Activated T-helper 2 cell treated with anti-CD3 and anti-CD28 coated beads, Interferon-gamma antibody, Interleukin-2, Interleukin-4, amounts not matched to agents 10 μg/mL and 5 μg/mL and 100 μg/mL, durations not matched to agents 14 hours and 24 hours and 36 hours (primary cell): ENCODE data around the gene MIS18BP1. TPM values are rescaled to one million over a fixed set of nuclear protein-coding genes. Genes with fewer than 3 reads are reported as not detected.

Experiments used
- DNase-seq: peaks from one replicate; pipeline ENCODE4 v3.0.0; 2021; ENCODE audit warnings: low spot score
- H3K27ac Mint-ChIP-seq: one replicate; pipeline ENCODE4 v1.8.0; 2021; ENCODE audit warnings: mixed read lengths
- H3K27me3 Mint-ChIP-seq: one replicate; pipeline ENCODE4 v1.8.0; 2021; ENCODE audit warnings: low read depth, mixed read lengths
- H3K36me3 Mint-ChIP-seq: one replicate; pipeline ENCODE4 v1.8.0; 2021; ENCODE audit warnings: low read depth, mixed read lengths
- H3K4me1 Mint-ChIP-seq: one replicate; pipeline ENCODE4 v1.8.0; 2021; ENCODE audit warnings: low read depth, mixed read lengths
- H3K4me3 Mint-ChIP-seq: one replicate; pipeline ENCODE4 v1.8.0; 2021; ENCODE audit warnings: low read depth, mild to moderate bottlenecking, moderate library complexity, mixed read lengths
- H3K9me3 Mint-ChIP-seq: one replicate; pipeline ENCODE4 v1.8.0; 2021; ENCODE audit warnings: mixed read lengths
- intact Hi-C: fragments of 100-400 bp; cut with micrococcal nuclease; formaldehyde crosslinking; loops from one replicate; pipeline ENCODE4 v1.15.1; 2023
- total RNA-seq: library from RNA; stranded (reverse); gene quantifications from 2 replicates; pipeline ENCODE4 v1.2.3, GENCODE V29; 2022

The MIS18BP1 gene
- total RNA-seq, 1 donor from 2014 or later: 56.4 TPM

DNA sequence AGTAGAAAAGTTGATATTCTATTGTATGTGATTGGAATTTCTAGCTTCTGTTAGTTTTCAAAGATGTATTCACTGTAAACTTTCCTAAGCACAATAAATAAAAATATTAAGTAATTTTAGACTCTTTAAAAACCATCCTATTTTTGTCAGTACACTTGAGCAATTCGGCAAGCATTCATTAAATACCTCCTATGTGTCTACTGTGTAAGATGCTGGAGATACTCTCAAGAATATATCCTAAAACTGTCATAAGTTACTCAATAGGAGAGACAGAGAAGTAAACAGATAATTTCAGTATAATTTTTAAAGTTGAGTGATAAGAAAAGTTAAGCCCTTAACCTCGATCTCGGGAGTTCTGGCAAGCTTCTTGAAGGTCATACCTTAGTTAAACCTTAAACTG is 71.2 kb downstream of the MIS18BP1 start:
- Mint-ChIP-seq H3K9me3 (no peaks in the 10 kb centered on the region), H3K27ac (no peak overlapping the region), H3K36me3 (peaks cover 11% of the 10 kb centered on the region), H3K4me3 (no peak overlapping the region), H3K27me3 (no peaks in the 10 kb centered on the region), H3K4me1 (peaks cover 2% of the 10 kb centered on the region)
- intact Hi-C loops: no loop called here
- DNase-seq: no peak

- Mint-ChIP-seq H3K27me3 (no peaks in the 10 kb centered on the region), H3K36me3 (peaks cover 7% of the 10 kb centered on the region)
Observed at GRCh38 chr14:45181329-45181728, 71.7 kb downstream of the MIS18BP1 start.

DNA sequence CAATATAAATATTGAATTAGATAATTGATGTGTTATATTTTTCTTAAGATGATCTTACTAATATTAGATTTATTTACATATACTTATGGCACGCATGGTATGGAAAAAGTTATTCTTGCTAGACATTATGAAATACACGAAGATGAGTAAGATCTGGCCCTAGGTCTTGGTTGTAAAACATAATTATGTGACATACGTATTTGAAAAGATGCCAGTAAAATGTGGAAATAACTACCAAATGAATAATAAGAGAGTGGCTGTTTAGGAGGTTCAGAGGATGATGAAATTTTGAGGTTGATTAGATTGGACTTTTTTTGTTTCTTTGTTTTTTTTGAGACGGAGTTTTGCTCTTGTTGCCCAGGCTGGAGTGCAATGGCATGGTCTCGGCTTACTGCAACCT is 75.9 kb downstream of the MIS18BP1 start:
- intact Hi-C loops: no loop called here
- Mint-ChIP-seq H3K27me3 (no peaks in the 10 kb centered on the region), H3K4me3 (no peak overlapping the region), H3K36me3 (peaks cover 5% of the 10 kb centered on the region), H3K9me3 (no peaks in the 10 kb centered on the region), H3K27ac (no peak overlapping the region), H3K4me1 (no peaks in the 10 kb centered on the region)
- DNase-seq: no peak

More at GRCh38 chr14:45181329-45181728, 71.7 kb downstream of the MIS18BP1 start:
- H3K9me3 Mint-ChIP-seq: no peaks in the 10 kb centered on the region
- intact Hi-C loops: no loop called here
- no peak overlapping the region for H3K4me3 Mint-ChIP-seq
- peaks cover 2% of the 10 kb centered on the region for H3K4me1 Mint-ChIP-seq
- DNase-seq: no peak
- no peak overlapping the region for H3K27ac Mint-ChIP-seq

GRCh38 chr14:45169906-45170305 is 83.1 kb downstream of the MIS18BP1 start:
- H3K27me3 Mint-ChIP-seq: no peaks in the 10 kb centered on the region
- no peaks in the 10 kb centered on the region for H3K9me3 Mint-ChIP-seq
- H3K27ac Mint-ChIP-seq: no peak overlapping the region
- intact Hi-C loops: no loop called here
- H3K4me3 Mint-ChIP-seq: no peak overlapping the region
- H3K36me3 Mint-ChIP-seq: peaks cover 6% of the 10 kb centered on the region
- DNase-seq: no peak
- H3K4me1 Mint-ChIP-seq: no peaks in the 10 kb centered on the region

DNA sequence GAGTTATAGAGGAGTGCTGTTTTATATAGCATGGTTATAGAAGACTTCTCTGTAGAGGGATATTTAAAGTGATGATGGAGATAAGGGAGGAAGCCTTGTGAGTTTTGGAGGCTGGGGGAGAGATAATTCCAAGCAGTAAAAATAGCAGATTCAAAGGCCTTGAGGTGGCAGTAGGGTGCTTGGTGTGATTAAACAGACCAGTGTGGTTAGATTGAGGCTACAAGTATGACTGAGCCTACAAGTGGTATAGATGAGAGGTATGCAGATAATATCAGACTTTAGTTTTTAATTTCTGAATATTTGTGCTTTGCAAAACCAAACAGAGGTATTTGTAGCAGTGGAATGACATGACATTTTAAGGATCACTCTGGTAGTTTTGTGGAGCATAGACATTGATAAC is 96.9 kb downstream of the MIS18BP1 start:
- no peaks in the 10 kb centered on the region for H3K9me3 Mint-ChIP-seq
- H3K27me3 Mint-ChIP-seq: no peaks in the 10 kb centered on the region
- H3K27ac Mint-ChIP-seq: no peak overlapping the region
- intact Hi-C loops: loop anchor here (2.0 to 5.0 kb wide), 2 partner anchors 41 kb away; no protein-coding TSS in a partner anchor
- no peak overlapping the region for H3K4me3 Mint-ChIP-seq
- H3K36me3 Mint-ChIP-seq: peaks cover 13% of the 10 kb centered on the region
- no peak for DNase-seq
- H3K4me1 Mint-ChIP-seq: peaks cover 11% of the 10 kb centered on the region

Other genes starting within 250 kb of the MIS18BP1 start
- 47.6 and 47.8 TPM in 2 replicates for gene PRPF39, start 169.1 kb downstream of the MIS18BP1 start, total RNA-seq
- gene FKBP3, start 118.7 kb downstream of the MIS18BP1 start, total RNA-seq: 78.7 and 79.1 TPM in 2 replicates
- gene FANCM, start 117.3 kb downstream of the MIS18BP1 start, total RNA-seq: 14.4 and 14.5 TPM in 2 replicates